GM12864 (cell line): Measurements from ENCODE around the gene SEPSECS.

ENCODE experiments used
- DNase-seq: peaks from one replicate; pipeline ENCODE4 v3.0.0-alpha.2; 2011; ENCODE audit warnings: low read depth
- H3K4me3 ChIP-seq: 2 replicates; pipeline ENCODE4 v1.5.1; 2011; ENCODE audit warnings: mild to moderate bottlenecking, low read depth, low read length, control low read depth
- TF ChIP-seq, protein P1 (sequence below): IDR thresholded peaks from 2 replicates; pipeline ENCODE4 v1.5.1; 2011; ENCODE audit warnings: low read depth, mild to moderate bottlenecking, moderate library complexity, low read length, control low read depth, inconsistent platforms; ENCODE audit errors: missing control alignments

Gene SEPSECS

DNA sequence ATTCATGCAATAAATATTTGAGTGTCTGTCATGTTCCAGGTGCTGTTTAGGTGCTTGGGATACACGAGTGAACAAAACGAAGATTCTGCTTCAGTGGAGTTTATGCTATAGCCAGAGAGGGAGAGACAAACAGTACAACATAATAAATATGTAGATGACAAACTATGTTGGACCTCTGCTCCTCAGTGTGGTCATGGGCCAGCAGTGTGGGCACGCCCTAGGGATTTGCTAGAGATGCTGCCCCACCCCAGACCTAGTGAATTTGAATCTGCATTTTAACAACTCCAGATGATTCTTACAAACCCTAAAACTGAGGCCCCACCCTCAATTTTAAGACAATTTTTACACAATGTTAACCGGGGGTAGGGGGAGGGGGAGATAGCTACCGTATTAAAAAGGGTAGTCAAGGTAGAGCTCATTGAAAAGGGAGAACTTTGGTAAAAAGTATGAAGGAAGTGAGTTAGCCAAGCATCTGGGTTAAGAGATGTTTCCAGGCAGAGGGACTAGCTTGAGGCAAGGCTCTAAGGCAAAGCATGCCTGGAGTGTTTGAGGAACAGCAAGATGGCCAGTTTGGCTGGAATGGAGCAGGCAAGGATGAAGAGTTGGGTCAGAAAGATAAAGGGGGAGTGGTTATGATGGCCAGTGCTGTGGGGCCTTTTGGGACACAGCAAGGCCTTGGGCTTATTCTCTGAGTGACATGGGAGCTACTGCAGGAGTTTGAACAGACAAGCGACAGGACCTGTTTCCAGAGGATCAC is 42.4 kb downstream of the SEPSECS start:
- DNase-seq: no peak
- TF ChIP-seq, protein P1, sequence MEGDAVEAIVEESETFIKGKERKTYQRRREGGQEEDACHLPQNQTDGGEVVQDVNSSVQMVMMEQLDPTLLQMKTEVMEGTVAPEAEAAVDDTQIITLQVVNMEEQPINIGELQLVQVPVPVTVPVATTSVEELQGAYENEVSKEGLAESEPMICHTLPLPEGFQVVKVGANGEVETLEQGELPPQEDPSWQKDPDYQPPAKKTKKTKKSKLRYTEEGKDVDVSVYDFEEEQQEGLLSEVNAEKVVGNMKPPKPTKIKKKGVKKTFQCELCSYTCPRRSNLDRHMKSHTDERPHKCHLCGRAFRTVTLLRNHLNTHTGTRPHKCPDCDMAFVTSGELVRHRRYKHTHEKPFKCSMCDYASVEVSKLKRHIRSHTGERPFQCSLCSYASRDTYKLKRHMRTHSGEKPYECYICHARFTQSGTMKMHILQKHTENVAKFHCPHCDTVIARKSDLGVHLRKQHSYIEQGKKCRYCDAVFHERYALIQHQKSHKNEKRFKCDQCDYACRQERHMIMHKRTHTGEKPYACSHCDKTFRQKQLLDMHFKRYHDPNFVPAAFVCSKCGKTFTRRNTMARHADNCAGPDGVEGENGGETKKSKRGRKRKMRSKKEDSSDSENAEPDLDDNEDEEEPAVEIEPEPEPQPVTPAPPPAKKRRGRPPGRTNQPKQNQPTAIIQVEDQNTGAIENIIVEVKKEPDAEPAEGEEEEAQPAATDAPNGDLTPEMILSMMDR: no peak
- H3K4me3 ChIP-seq: no peak overlapping the region

GRCh38 chr4:25117274-25117673 is 43.0 kb downstream of the SEPSECS start:
- no peak for DNase-seq
- TF ChIP-seq, protein P1: no peak
- H3K4me3 ChIP-seq: no peak overlapping the region

DNA sequence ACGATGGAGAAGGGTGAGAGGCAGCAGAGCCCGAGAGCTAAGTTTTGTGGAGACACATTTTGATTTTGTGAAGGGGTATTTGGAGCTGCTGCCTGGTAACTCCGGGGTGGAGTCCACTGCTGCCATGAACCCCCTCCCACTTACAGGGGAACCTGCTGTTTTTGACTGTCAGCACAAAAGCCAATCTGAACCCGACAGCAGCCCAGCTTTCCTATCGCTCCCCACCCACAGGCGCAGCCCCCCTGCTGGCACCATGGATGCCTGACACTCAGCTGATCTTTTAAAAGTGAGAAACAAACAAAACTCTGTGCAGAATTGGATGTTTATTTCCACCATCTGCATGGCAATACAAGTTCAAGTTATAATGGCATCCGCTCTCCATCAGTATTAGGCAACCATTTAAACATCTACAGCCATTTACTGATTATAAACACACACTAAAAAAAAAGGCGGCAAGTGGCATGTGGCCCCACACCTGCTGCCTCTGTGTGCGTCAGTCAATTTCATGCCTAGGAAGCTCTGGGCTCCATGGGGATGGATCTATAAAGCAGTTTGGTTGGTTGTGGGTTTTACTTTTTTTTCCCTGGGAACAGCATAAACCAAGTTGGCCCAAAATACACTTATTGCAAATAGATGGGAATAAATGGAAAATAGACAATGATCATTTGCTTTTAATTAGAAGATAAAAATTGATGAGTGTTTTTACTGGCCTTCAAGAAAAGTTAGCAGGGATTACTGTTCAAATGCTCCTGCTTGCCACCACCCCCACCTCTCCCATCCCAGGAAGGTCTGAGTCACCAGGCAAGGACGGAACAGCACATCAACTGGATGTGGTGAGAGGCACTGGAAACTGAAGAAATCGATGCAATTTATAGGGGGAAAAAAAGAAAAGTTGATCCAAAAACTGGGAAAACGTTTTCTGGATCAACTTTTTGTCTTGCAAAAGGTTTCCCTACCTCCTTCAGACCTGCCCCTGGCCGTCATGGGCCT is 46.0 kb downstream of the SEPSECS start:
- TF ChIP-seq, protein P1: no peak
- H3K4me3 ChIP-seq: no peak overlapping the region
- DNase-seq: no peak

DNA sequence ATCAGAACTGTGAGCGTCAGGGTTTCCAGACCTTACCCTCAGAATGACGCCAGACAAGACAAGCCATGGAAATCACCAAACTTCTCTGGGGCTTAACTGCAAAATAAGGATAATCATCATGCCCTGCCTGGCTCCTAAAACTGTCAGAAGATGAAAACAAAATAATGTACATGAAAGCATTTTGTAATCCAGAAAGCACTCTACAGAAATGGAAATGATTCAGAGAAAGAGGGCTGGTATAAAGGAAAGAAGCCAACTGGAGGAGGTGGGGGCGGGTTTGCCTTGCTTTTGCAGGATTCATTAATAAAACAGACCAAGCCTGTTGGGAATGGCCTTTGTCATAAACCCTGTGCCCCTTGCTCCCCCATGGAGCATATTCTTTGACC is 47.3 kb downstream of the SEPSECS start:
- TF ChIP-seq, protein P1: no peak
- DNase-seq: no peak
- H3K4me3 ChIP-seq: no peak overlapping the region

- no peak overlapping the region for H3K4me3 ChIP-seq
- no peak for DNase-seq
Measured at GRCh38 chr4:25112366-25112994, 47.8 kb downstream of the SEPSECS start.

GRCh38 chr4:25111648-25112196 is 48.5 kb downstream of the SEPSECS start:
- no peak for DNase-seq
- H3K4me3 ChIP-seq: no peak overlapping the region
- TF ChIP-seq, protein P1: no peak

More at GRCh38 chr4:25112366-25112994, 47.8 kb downstream of the SEPSECS start:
- TF ChIP-seq, protein P1: no peak
